Effector memory CD8-positive, alpha-beta T cell (primary cell): Measurements from ENCODE around the gene PRKD3.

ENCODE experiments used
- ATAC-seq: fragments of 150-1000 bp; cut with Tn5 transposase; replicated peaks from 2 replicates; pipeline ENCODE4 v1.10.0; 2021; ENCODE audit warnings: mild to moderate bottlenecking, moderate library complexity
- DNase-seq, 3 experiments: peaks; one replicate each; pipeline ENCODE4 v3.0.0; 2021
- H3K27ac Mint-ChIP-seq, 2 donors: one replicate each; pipeline ENCODE4 v1.8.0; 2022; ENCODE audit warnings: mild to moderate bottlenecking in 2 of 2, mixed read lengths in 2 of 2, moderate library complexity in 2 of 2
- H3K27me3 Mint-ChIP-seq, 2 donors: one replicate each; pipeline ENCODE4 v1.8.0; 2022; ENCODE audit warnings: mixed read lengths in 2 of 2
- H3K36me3 Mint-ChIP-seq: one replicate; pipeline ENCODE4 v1.8.0; 2022; ENCODE audit warnings: mild to moderate bottlenecking, moderate library complexity, mixed read lengths; ENCODE audit not compliant: insufficient read depth
- H3K4me1 Mint-ChIP-seq, 2 donors: one replicate each; pipeline ENCODE4 v1.8.0; 2022; ENCODE audit warnings: low read depth in 2 of 2, mixed read lengths in 2 of 2
- H3K4me3 Mint-ChIP-seq, 2 donors: one replicate each; pipeline ENCODE4 v1.8.0; 2022; ENCODE audit warnings: mild to moderate bottlenecking in 2 of 2, mixed read lengths in 2 of 2, moderate library complexity in 2 of 2
- H3K9me3 Mint-ChIP-seq, 2 donors: one replicate each; pipeline ENCODE4 v1.8.0; 2022; ENCODE audit warnings: mixed read lengths in 2 of 2

The PRKD3 gene

DNA sequence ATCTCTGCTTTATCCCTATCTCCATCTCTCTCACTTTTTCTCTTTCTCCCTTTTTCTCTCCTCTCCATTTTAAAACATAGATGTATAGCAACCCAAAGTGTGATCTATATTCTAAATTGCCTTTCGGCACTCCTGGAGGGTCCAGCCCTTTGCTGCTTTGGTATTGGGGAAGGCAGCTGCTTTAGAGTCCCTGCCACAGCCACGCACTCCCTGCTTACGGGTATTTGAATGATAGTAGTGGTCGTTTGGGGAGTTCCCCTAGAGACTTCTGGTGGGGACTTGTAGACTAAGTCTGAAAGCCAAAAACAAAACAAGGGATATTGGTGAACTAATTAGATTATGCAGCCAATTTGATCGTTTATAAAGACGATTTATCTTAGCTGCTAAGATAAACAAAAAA lies 31.7 kb upstream of the PRKD3 start:
- no peak overlapping the region for H3K4me3 Mint-ChIP-seq
- no peaks in the 10 kb centered on the region for H3K9me3 Mint-ChIP-seq
- H3K27me3 Mint-ChIP-seq = peaks cover 21 to 39% of the 10 kb centered on the region in 2 donors
- H3K36me3 Mint-ChIP-seq = no peaks in the 10 kb centered on the region
- H3K4me1 Mint-ChIP-seq = no peaks in the 10 kb centered on the region
- ATAC-seq (no peak), DNase-seq (no peak)
- no peak overlapping the region for H3K27ac Mint-ChIP-seq

DNA sequence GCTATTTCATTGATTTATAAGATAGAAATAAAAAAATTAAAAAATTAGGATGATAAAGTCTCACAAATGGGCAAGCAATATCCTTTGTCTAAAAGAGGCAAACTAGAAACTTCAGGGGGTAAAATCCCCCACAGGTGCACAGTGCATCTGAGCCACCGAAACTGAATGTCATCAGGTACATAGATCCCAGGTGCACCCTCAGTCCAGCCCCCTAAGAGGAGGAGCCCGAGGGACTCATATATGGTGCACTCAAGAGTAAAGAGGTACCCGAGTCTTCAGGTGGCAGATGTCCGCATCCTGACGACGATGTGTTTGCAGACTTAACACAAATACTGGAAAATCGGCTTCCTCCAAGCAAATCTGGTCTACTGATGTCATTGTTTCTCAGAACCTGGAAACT lies 31.1 kb upstream of the PRKD3 start:
- Mint-ChIP-seq H3K4me3 (no peak overlapping the region), H3K27me3 (peaks cover 21 to 39% of the 10 kb centered on the region in 2 donors), H3K27ac (no peak overlapping the region), H3K36me3 (no peaks in the 10 kb centered on the region), H3K4me1 (no peaks in the 10 kb centered on the region), H3K9me3 (no peaks in the 10 kb centered on the region)
- DNase-seq (no peak), ATAC-seq (no peak)

DNA sequence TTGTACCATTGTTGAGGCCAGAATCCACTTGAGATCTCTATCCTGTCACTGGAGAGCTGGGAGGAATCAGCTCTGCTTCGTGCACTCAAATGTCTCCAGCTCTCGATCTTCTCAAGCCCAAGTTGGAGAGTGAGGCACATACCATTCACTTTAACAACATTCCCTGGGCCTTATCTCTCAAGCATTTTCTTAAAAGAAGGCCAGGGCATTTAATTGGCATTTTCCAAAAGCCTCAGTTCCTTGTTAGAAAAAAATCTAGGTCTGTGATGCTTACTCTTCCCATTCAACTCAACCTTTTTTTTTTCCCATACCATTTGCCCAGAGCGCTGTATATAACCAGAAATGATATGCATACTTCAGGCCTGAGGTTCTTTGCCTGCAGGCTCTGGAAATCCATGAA lies 29.9 kb upstream of the PRKD3 start:
- Mint-ChIP-seq H3K27ac (no peak overlapping the region), H3K27me3 (peaks cover 21 to 47% of the 10 kb centered on the region in 2 donors), H3K36me3 (no peaks in the 10 kb centered on the region), H3K4me3 (no peak overlapping the region), H3K9me3 (no peaks in the 10 kb centered on the region), H3K4me1 (no peaks in the 10 kb centered on the region)
- DNase-seq (no peak), ATAC-seq (no peak)

DNA sequence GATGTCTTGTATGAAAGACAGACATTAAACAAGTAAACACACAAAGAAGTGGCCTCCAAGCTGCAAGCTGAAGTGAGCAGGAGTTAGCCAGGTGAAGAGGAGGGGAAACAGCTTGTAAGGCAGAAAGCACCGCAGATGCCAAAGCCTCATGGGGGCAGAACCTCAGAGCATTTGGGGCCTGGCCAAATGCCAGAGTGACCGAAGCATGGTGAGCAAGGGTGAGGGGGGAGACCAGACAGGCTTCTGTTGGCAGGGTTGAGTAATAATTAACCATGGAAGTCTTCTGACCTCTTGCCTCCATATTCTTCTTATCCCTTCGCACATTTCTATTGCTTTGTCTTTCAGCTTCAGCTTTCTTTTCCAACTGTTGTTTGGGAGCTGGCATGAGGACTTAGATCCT lies 25.4 kb upstream of the PRKD3 start:
- H3K4me1 Mint-ChIP-seq = peaks cover 0 to 3% of the 10 kb centered on the region in 2 donors
- peaks cover 0 to 26% of the 10 kb centered on the region in 2 donors for H3K27me3 Mint-ChIP-seq
- H3K4me3 Mint-ChIP-seq = no peak overlapping the region
- H3K36me3 Mint-ChIP-seq = no peaks in the 10 kb centered on the region
- DNase-seq (no peak), ATAC-seq (no peak)
- no peaks in the 10 kb centered on the region for H3K9me3 Mint-ChIP-seq
- H3K27ac Mint-ChIP-seq = no peak overlapping the region

DNA sequence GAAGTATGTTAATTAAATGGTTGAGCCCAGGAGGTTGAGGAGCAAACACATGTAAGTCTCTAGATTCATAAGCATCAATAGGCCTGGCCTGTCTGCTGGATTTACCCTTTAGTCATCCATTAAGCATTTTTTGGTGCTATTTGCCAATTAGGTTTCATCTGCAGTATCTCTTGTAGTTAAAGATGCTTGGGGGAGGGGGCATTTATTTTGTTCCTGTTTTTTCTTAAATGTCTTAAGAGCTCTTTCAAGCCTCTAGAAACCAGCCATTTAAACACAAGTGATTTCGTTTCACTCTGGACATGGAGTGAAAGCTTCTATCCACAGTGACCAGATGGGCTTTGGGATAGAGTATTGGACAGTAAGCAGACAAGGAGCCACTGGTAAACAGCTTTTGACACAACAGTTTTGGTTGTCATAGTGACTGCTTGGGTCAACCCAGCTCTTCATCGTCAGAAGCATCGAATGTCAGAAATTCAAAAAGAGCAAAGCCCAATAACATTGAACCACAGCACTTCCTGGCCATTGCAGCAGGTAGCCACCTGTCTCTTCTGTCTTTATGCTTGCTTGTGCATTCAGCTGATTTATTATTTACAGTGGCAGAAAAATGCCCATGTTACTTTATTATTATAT lies 24.7 kb upstream of the PRKD3 start:
- no peaks in the 10 kb centered on the region for H3K36me3 Mint-ChIP-seq
- H3K4me3 Mint-ChIP-seq = no peak overlapping the region
- peaks cover 0 to 22% of the 10 kb centered on the region in 2 donors for H3K27me3 Mint-ChIP-seq
- H3K27ac Mint-ChIP-seq = no peak overlapping the region
- ATAC-seq = no peak
- no peak for DNase-seq
- H3K4me1 Mint-ChIP-seq = peaks cover 2 to 6% of the 10 kb centered on the region in 2 donors
- no peaks in the 10 kb centered on the region for H3K9me3 Mint-ChIP-seq

DNA sequence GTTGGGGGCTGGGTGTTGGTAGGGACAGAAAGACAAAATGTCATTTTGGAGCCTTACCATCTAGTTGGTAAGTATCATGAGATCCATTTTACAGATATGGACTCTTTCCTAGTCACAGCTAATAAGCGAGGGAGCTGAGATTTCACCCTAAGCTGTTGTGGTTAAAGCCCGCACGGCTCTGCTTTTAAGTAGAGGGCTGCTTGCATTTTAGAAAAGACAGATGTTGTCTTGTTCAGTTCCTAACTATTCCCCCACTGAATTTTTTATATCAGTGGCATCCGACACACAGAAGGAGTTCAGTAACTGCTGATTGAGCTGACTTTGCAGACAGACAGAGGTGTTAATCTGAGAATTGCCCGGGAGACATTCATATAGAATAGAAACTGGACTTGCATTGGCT lies 23.5 kb upstream of the PRKD3 start:
- H3K9me3 Mint-ChIP-seq = no peaks in the 10 kb centered on the region
- H3K4me1 Mint-ChIP-seq = peaks cover 7 to 9% of the 10 kb centered on the region in 2 donors
- no peak for DNase-seq
- no peak for ATAC-seq
- peaks cover 0 to 10% of the 10 kb centered on the region in 2 donors for H3K27me3 Mint-ChIP-seq
- H3K4me3 Mint-ChIP-seq = no peak overlapping the region
- no peak overlapping the region for H3K27ac Mint-ChIP-seq
- H3K36me3 Mint-ChIP-seq = no peaks in the 10 kb centered on the region

DNA sequence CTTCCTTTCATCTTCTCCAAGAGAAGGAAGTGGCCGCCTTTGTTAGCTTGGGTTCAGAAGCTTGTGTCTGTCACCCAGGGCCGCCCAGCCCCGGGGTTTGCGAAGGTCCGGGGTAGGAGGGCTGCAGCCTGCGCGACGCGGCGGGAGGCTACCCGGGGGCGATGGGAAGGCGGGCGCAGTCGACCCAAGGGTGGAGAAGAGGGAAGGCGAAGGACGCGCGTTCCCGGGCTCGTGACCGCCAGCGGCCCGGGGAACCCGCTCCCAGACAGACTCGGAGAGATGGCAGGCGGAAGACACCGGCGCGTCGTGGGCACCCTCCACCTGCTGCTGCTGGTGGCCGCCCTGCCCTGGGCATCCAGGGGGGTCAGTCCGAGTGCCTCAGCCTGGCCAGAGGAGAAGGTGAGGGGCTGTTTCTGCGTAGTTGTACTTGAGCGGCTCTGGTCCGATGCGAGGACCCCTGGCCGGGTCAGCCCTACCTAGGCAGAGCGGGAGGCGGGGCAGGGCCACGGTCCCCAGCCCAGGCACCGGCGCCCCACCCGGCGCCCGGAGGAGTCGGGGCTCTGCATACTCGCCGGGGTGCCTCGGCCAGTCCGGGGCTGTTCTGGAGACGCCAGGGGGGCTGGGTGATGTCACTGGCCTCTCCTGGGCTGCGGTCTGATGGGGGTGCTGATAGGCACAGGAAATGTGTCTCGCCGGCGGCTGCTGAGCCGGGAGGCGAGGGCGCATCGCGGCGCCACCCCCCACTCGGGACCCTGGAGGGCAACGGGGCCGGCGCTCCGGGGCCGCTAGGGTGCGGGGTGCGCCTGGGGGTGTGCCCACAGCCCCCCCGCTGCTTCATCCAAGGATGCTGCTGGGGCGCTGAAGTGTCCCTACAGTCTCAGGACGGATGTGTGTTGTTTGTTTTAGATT lies 20.1 kb upstream of the PRKD3 start, which contains the start of gene QPCT:
Gene QPCT, plus strand, starts transcription at position 178 of the 909 bp plus-strand sequence. Its CDS starts 102 bp downstream, at position 280.
- Mint-ChIP-seq H3K9me3 (no peaks in the 10 kb centered on the region), H3K4me1 (peaks cover 7 to 9% of the 10 kb centered on the region in 2 donors), H3K27ac (peak within 1 kb of the TSS; percentile 82 to 92), H3K27me3 (peaks cover 0 to 3% of the 10 kb centered on the region in 2 donors), H3K36me3 (no peaks in the 10 kb centered on the region), H3K4me3 (peak within 1 kb of the TSS; percentile 81 to 86)
- peak; percentile 94 for ATAC-seq
- DNase-seq = peak; percentile 64 to 69 (median 69)

DNA sequence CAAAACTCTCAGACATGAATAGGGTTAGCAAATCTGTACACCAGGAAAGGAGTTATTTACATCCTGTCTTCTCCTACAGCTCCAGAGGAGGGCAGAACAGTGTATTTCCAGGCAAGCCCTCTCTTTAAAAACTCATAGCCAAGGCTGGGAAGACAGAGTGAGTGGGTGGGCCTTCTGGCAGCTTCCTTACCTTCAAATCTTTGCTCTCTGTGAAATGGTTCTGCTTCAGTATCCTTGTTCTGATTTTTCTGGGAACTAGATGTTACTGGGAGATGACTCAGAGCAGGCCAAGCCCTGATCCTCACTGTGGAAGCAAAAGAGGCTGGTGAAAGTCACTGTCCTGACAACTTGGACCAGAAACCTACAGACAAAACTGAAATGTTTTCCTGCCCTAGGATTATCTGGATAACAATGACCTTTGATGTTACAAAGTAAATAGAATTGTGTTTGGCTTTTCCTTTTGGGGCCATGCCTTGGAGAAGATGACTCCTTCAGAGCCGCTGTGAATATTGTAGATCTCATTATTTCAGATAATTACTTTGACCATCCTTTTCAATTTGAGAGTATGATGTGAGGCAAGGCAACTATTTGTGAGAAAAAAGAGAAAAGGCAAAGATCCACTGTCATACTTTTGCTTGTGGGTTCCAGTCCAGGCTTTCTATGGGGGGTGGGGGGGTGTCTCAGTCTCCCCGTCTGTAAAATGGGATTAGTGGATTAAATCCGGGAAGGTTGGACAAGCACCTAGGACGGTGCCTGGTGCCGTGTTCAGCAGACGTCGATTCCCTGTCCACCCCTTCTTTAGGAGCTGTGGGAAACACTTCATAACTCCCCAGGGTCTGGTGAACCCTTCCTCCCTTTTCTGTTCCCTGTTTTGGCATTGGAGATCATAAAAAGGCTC lies 19.2 kb upstream of the PRKD3 start:
- ATAC-seq (no peak), DNase-seq (no peak)
- Mint-ChIP-seq H3K27ac (peak overlapping the region; percentile 82 to 92), H3K36me3 (no peaks in the 10 kb centered on the region), H3K9me3 (no peaks in the 10 kb centered on the region), H3K27me3 (no peaks in the 10 kb centered on the region), H3K4me1 (peaks cover 7 to 9% of the 10 kb centered on the region in 2 donors), H3K4me3 (peak overlapping the region; percentile 81 to 86)

DNA sequence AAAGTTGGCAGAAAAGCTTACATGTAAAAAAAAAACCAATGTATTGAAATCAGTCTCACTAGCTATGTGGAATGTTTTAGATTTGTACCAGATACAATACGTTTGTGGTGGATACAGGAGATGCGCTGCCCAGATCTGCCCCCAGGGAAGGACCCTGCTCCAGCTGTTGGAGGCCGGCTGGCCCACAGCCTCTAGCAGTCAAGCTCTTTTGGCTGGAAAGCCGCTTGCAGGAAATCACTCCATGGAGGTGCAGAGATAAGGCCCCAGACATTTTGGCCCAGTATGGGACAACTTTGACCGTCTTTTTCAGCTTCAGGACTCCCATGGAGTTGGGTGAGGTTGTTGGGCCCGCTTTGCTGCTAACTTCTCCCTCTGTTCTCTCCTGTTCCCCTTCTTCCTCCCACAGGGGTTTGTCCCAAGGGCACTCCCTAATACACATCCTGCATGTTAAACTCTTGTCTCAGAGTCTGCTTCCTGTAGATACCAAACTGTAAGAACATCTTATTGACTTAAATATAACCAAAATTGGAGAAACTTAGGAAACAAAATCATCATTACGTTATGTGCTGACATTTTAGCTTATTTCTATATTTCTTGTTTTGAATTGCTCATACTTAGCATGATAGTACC lies 18.1 kb upstream of the PRKD3 start:
- no peak overlapping the region for H3K27ac Mint-ChIP-seq
- H3K4me3 Mint-ChIP-seq = no peak overlapping the region

DNA sequence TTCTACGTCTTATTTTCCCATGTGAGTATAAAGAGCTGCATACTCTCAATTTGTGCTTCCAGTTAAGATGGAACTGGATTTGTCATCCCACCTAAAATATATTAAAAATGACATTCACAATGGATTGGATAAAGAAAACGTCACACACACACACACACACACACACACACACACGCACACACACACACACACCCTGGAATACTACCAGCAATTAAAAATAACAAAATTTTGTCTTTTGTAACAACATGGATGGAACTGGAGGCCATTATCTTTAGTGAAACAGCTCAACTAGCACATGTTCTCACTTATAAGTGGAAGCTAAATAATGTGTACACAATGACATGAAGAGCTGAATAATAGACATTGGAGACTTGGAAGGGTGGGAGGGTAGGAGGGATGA lies 16.0 kb upstream of the PRKD3 start:
- no peaks in the 10 kb centered on the region for H3K9me3 Mint-ChIP-seq
- no peak for ATAC-seq
- no peak overlapping the region for H3K27ac Mint-ChIP-seq
- DNase-seq = no peak
- H3K27me3 Mint-ChIP-seq = no peaks in the 10 kb centered on the region
- peaks cover 7 to 9% of the 10 kb centered on the region in 2 donors for H3K4me1 Mint-ChIP-seq
- H3K4me3 Mint-ChIP-seq = no peak overlapping the region
- no peaks in the 10 kb centered on the region for H3K36me3 Mint-ChIP-seq

More for the DNA sequence above, 18.1 kb upstream of the PRKD3 start:
- DNase-seq (no peak), ATAC-seq (no peak)
- Mint-ChIP-seq H3K4me1 (peaks cover 7 to 9% of the 10 kb centered on the region in 2 donors), H3K36me3 (no peaks in the 10 kb centered on the region), H3K27me3 (no peaks in the 10 kb centered on the region), H3K9me3 (no peaks in the 10 kb centered on the region)

DNA sequence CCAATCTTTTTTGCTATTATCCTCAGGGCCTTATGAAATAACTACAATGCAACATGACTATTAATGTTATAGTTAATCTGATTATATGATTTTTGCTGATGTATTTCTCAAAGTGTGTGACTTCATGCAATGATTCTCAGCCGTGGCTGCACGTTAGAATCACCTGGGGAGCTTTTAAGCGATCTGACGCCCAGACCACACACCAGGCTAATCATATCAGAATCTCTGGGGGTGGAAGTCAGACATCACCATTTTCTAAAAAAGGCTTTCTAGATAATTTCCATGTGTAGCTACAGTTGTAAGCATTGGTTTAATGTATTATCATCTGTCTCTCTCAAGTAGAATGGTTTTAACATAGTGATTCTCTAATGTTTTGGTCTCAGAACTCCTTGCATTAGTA lies 14.3 kb upstream of the PRKD3 start:
- no peaks in the 10 kb centered on the region for H3K27me3 Mint-ChIP-seq
- no peak overlapping the region for H3K4me3 Mint-ChIP-seq
- no peak overlapping the region for H3K27ac Mint-ChIP-seq
- H3K9me3 Mint-ChIP-seq = no peaks in the 10 kb centered on the region
- H3K4me1 Mint-ChIP-seq = peaks cover under 1 to 1% of the 10 kb centered on the region in 2 donors
- no peak for DNase-seq
- no peaks in the 10 kb centered on the region for H3K36me3 Mint-ChIP-seq
- no peak for ATAC-seq

DNA sequence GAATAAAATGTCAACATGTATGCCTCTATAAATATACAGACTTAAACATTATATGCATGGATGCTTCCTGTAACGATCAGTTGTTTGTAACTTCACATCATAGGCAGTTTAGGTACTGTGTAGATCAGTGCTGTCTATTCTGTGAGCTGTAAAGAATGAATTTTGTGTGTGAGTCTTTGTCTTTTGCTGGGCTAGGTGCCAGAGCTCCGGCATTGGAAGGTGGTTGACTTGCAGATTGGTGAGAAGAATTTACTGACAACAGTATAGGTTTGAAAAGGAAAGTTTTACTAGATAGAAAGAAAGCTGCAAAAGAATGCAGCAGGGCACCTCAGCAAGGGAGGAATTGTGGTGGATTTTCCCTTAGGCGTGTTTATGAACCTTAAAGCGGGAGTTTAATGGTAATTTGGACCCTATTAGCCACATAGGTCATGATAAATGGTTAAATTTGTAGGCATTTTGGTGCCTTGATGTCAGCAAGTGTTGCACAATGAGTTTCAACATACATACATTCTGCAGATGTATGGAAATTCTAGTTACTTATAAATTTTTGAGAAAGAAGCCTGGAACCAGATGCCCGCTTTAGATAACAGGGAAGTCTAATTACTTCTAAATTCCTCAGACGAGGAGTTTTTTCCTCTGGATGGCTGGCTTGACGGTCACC lies 13.1 kb upstream of the PRKD3 start:
- Mint-ChIP-seq H3K4me1 (no peaks in the 10 kb centered on the region), H3K4me3 (no peak overlapping the region), H3K27ac (no peak overlapping the region), H3K9me3 (no peaks in the 10 kb centered on the region), H3K36me3 (no peaks in the 10 kb centered on the region), H3K27me3 (no peaks in the 10 kb centered on the region)
- no peak for DNase-seq
- no peak for ATAC-seq
